HepG2 (cell line): ENCODE measurements around the gene EPB41L5. TPM values are rescaled to one million over a fixed set of nuclear protein-coding genes. Genes with fewer than 3 reads are reported as not detected.

Experiments
- ELF4 ChIP-seq: sonication (generic); formaldehyde crosslinking; IDR thresholded peaks from 2 replicates; pipeline ENCODE4 v1.5.0; 2020; ENCODE audit warnings: missing genetic modification reagents, mild to moderate bottlenecking, moderate library complexity, borderline replicate concordance
- KAT7 ChIP-seq: IDR thresholded peaks from 2 replicates; pipeline ENCODE4 v1.6.1; 2018; ENCODE audit warnings: borderline replicate concordance, missing compliant biosample characterization
- MAFF ChIP-seq: IDR thresholded peaks from 2 replicates; pipeline ENCODE4 v1.6.1; 2011; ENCODE audit warnings: low read depth, low read length, improper control_type of control experiment
- REL ChIP-seq: sonication (generic); formaldehyde crosslinking; conservative IDR thresholded peaks from 2 replicates; pipeline ENCODE4 v1.8.0; 2022; ENCODE audit warnings: mild to moderate bottlenecking, missing genetic modification reagents, moderate library complexity
- SP2 ChIP-seq: sonication (generic); formaldehyde crosslinking; IDR thresholded peaks from 2 replicates; pipeline ENCODE4 v1.5.1; 2020; ENCODE audit warnings: mild to moderate bottlenecking, missing genetic modification reagents
- ZBTB3 ChIP-seq: sonication (generic); formaldehyde crosslinking; IDR thresholded peaks from 2 replicates; pipeline ENCODE4 v1.4.0; 2020; ENCODE audit warnings: low read depth, mild to moderate bottlenecking, moderate library complexity, missing genetic modification reagents, borderline replicate concordance
- ZNF235 ChIP-seq: sonication (generic); formaldehyde crosslinking; IDR thresholded peaks from 2 replicates; pipeline ENCODE4 v1.8.1; 2023; ENCODE audit warnings: mild to moderate bottlenecking, missing genetic modification reagents, borderline replicate concordance
- polyA plus RNA-seq, 8 experiments: library from polyadenylated mRNA; depleted of rRNA in 3 of 8; stranded (reverse) in 7 of 8; unstranded in 1 of 8; fragments of >200 nt; fragmentation: Illumina TruSeq in 4 of 8; extraction: Trizol in 4 of 8; gene quantifications; 2 replicates each; pipeline versions ENCODE4 v1.2.1 to v1.2.3, GENCODE V29; 2011 to 2016; ENCODE audit warnings: low read depth in 4 of 8, missing spikeins in 1 of 8, mixed read lengths in 1 of 8; ENCODE audit not compliant: insufficient read depth in 1 of 8
- total RNA-seq, 5 experiments: library from RNA; depleted of rRNA; stranded (reverse); fragments of >200 nt; fragmentation: Illumina TruSeq; extraction: Trizol; gene quantifications; 2 replicates each; pipeline ENCODE4 v1.2.3, GENCODE V29; 2016; ENCODE audit warnings: low read depth in 1 of 5
- TF ChIP-seq, protein P1 (sequence below): IDR thresholded peaks from 2 replicates; pipeline ENCODE4 v1.6.1; 2016
- TF ChIP-seq, protein P2 (sequence below): sonication (generic); formaldehyde crosslinking; IDR thresholded peaks from 2 replicates; pipeline ENCODE4 v1.5.0; 2020; ENCODE audit warnings: mild to moderate bottlenecking, missing genetic modification reagents, borderline replicate concordance
- TF ChIP-seq, protein P3 (sequence below): sonication (generic); formaldehyde crosslinking; IDR thresholded peaks from 2 replicates; pipeline ENCODE4 v1.8.0; 2022; ENCODE audit warnings: mild to moderate bottlenecking, missing genetic modification reagents, moderate library complexity
- TF ChIP-seq, protein P4 (sequence below): sonication (generic); formaldehyde crosslinking; IDR thresholded peaks from 2 replicates; pipeline ENCODE4 v1.4.0; 2020; ENCODE audit warnings: missing genetic modification reagents
- TF ChIP-seq, protein P5 (sequence below): sonication (generic); formaldehyde crosslinking; IDR thresholded peaks from 2 replicates; pipeline ENCODE4 v1.8.1; 2023; ENCODE audit warnings: mild to moderate bottlenecking, moderate library complexity, missing genetic modification reagents
- TF ChIP-seq, protein P6 (sequence below): sonication (generic); formaldehyde crosslinking; conservative IDR thresholded peaks from 2 replicates; pipeline ENCODE4 v1.4.0; 2020; ENCODE audit warnings: missing genetic modification reagents

Gene EPB41L5
- total and polyA plus RNA-seq, 2 of the 13 experiments (the other 11 are each of a cell fraction or from before 2014, with no cell fraction given) = 40.5 to 47.5 TPM

DNA sequence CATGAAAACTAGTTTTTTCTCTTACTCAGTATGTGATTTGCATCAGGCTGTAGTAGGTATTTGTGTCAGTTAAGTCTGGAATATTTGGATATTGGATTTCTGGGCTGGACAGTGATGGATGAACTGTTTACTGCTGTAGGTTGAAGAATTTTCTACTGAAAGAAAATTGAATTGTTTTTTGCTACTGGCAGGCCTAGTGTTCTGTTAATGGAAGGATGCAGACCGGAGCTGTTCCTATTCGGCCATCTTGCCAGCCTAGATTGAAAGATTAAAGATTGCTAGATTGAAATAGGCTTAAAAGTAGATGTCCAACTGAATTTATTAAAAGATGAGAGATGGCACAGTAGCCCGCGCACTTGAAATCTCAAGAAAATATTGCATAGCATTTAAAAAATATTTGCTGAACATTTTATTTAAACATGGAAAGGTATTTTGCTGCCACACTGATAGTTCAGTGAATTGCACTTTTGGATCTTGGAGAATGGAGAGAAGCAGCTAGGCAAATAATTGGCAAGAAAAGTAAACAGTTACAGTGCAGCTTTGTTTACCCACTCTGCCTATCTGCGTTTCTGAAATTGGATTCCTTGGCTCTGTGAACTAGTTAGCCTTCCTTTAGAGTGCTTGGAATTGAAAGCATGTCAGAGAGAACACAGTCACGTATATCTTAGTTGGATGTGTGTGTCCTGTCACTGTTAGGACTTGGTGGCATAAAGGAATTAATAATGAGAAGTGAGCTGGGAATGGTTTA is 54.1 kb downstream of the EPB41L5 start (continued):
- TF ChIP-seq, protein P1, sequence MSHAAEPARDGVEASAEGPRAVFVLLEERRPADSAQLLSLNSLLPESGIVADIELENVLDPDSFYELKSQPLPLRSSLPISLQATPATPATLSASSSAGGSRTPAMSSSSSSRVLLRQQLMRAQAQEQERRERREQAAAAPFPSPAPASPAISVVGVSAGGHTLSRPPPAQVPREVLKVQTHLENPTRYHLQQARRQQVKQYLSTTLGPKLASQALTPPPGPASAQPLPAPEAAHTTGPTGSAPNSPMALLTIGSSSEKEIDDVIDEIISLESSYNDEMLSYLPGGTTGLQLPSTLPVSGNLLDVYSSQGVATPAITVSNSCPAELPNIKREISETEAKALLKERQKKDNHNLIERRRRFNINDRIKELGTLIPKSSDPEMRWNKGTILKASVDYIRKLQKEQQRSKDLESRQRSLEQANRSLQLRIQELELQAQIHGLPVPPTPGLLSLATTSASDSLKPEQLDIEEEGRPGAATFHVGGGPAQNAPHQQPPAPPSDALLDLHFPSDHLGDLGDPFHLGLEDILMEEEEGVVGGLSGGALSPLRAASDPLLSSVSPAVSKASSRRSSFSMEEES = peak; percentile 71; the same call in 1 of the 2 replicates
- TF ChIP-seq, protein P2, sequence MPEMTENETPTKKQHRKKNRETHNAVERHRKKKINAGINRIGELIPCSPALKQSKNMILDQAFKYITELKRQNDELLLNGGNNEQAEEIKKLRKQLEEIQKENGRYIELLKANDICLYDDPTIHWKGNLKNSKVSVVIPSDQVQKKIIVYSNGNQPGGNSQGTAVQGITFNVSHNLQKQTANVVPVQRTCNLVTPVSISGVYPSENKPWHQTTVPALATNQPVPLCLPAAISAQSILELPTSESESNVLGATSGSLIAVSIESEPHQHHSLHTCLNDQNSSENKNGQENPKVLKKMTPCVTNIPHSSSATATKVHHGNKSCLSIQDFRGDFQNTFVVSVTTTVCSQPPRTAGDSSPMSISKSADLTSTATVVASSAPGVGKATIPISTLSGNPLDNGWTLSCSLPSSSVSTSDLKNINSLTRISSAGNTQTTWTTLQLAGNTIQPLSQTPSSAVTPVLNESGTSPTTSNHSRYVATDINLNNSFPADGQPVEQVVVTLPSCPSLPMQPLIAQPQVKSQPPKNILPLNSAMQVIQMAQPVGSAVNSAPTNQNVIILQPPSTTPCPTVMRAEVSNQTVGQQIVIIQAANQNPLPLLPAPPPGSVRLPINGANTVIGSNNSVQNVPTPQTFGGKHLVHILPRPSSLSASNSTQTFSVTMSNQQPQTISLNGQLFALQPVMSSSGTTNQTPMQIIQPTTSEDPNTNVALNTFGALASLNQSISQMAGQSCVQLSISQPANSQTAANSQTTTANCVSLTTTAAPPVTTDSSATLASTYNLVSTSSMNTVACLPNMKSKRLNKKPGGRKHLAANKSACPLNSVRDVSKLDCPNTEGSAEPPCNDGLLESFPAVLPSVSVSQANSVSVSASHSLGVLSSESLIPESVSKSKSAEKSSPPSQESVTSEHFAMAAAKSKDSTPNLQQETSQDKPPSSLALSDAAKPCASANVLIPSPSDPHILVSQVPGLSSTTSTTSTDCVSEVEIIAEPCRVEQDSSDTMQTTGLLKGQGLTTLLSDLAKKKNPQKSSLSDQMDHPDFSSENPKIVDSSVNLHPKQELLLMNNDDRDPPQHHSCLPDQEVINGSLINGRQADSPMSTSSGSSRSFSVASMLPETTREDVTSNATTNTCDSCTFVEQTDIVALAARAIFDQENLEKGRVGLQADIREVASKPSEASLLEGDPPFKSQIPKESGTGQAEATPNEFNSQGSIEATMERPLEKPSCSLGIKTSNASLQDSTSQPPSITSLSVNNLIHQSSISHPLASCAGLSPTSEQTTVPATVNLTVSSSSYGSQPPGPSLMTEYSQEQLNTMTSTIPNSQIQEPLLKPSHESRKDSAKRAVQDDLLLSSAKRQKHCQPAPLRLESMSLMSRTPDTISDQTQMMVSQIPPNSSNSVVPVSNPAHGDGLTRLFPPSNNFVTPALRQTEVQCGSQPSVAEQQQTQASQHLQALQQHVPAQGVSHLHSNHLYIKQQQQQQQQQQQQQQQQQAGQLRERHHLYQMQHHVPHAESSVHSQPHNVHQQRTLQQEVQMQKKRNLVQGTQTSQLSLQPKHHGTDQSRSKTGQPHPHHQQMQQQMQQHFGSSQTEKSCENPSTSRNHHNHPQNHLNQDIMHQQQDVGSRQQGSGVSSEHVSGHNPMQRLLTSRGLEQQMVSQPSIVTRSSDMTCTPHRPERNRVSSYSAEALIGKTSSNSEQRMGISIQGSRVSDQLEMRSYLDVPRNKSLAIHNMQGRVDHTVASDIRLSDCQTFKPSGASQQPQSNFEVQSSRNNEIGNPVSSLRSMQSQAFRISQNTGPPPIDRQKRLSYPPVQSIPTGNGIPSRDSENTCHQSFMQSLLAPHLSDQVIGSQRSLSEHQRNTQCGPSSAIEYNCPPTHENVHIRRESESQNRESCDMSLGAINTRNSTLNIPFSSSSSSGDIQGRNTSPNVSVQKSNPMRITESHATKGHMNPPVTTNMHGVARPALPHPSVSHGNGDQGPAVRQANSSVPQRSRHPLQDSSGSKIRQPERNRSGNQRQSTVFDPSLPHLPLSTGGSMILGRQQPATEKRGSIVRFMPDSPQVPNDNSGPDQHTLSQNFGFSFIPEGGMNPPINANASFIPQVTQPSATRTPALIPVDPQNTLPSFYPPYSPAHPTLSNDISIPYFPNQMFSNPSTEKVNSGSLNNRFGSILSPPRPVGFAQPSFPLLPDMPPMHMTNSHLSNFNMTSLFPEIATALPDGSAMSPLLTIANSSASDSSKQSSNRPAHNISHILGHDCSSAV (CRISPR knock-in tag) = no peak
- TF ChIP-seq ELF4 (CRISPR knock-in tag) (0 out of 2 replicates have a peak, but pooled peaks have one; percentile 8), SP2 (CRISPR knock-in tag) (no peak), ZBTB3 (CRISPR knock-in tag) (no peak), REL (CRISPR knock-in tag) (no peak), KAT7 (peak; percentile 42; the same call in 1 of the 2 replicates), ZNF235 (CRISPR knock-in tag) (no peak), MAFF (peak; percentile 43)
- TF ChIP-seq, protein P3, sequence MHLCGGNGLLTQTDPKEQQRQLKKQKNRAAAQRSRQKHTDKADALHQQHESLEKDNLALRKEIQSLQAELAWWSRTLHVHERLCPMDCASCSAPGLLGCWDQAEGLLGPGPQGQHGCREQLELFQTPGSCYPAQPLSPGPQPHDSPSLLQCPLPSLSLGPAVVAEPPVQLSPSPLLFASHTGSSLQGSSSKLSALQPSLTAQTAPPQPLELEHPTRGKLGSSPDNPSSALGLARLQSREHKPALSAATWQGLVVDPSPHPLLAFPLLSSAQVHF = no peak
- TF ChIP-seq, protein P4, sequence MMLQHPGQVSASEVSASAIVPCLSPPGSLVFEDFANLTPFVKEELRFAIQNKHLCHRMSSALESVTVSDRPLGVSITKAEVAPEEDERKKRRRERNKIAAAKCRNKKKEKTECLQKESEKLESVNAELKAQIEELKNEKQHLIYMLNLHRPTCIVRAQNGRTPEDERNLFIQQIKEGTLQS = no peak; the same call in 1 of the 2 replicates
- TF ChIP-seq, protein P5, sequence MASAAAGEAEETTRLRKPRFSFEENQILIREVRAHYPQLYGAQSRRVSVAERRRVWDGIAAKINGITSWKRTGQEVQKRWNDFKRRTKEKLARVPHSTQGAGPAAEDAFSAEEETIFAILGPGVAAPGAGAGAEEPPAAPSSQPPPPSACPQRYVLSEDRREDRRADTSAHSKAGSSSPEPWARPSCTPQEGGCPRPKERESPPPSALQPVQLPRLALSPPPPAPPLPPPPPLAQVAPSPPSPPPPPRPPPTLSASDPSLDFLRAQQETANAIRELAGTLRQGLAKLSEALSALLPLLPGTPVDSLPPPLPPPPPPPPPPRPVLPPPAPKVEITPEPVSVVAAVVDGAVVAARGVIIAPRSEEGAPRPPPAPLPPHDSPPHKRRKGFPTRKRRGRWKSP (CRISPR knock-in tag) = no peak; the same call in 1 of the 2 replicates
- TF ChIP-seq, protein P6, sequence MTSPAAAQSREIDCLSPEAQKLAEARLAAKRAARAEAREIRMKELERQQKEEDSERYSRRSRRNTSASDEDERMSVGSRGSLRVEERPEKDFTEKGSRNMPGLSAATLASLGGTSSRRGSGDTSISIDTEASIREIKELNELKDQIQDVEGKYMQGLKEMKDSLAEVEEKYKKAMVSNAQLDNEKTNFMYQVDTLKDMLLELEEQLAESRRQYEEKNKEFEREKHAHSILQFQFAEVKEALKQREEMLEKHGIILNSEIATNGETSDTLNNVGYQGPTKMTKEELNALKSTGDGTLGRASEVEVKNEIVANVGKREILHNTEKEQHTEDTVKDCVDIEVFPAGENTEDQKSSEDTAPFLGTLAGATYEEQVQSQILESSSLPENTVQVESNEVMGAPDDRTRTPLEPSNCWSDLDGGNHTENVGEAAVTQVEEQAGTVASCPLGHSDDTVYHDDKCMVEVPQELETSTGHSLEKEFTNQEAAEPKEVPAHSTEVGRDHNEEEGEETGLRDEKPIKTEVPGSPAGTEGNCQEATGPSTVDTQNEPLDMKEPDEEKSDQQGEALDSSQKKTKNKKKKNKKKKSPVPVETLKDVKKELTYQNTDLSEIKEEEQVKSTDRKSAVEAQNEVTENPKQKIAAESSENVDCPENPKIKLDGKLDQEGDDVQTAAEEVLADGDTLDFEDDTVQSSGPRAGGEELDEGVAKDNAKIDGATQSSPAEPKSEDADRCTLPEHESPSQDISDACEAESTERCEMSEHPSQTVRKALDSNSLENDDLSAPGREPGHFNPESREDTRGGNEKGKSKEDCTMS (CRISPR knock-in tag) = no peak
